Esophagus muscularis mucosa (tissue), 3 donors: ENCODE results near the gene GTPBP6.

ENCODE experiments used
- POLR2A ChIP-seq: fragments of 450-650 bp; IDR thresholded peaks from one replicate; pipeline ENCODE4 v1.6.1; 2017; ENCODE audit warnings: antibody characterized with exemption, moderate library complexity, mild to moderate bottlenecking, low read depth
- POLR2AphosphoS5 ChIP-seq, 2 donors: sonication (generic); formaldehyde crosslinking; IDR thresholded peaks; one replicate each; pipeline ENCODE4 v1.6.1; 2017; ENCODE audit warnings: antibody characterized with exemption in 2 of 2
- TF ChIP-seq, protein P1 (sequence below), 3 experiments: fragments of 200-600 bp in 2 of 3; fragments of 450-650 bp in 1 of 3; sonication (generic) in 2 of 3; IDR thresholded peaks; one replicate each; pipeline ENCODE4 v1.5.1; 2017 to 2019; ENCODE audit warnings: antibody characterized with exemption in 3 of 3, mild to moderate bottlenecking in 2 of 3, moderate library complexity in 1 of 3

DNA sequence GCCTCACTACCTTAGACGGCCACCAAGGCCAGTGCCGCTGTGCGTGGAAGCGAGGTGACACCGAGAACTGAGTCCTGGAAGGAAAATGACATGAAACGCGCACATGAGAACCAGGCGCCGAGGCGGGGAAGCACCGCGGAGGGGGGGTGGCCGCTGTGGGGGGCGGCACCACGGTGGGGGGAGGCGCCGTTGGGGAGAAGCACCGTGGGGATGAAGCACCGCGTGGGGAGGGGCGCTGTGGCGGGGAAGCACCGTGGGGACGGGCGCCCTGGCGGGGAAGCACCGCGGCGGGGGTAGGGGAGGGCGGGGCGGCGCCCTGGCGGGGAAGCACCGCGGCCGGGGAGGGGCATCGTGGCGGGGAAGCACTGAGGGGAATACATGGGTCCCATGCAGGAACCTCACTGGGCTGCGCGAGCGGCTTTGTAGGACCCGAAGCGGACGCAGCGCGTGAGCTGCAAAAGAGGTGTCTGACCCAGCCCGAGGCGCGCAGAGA is 40.1 kb upstream of the GTPBP6 start:
- TF ChIP-seq, protein P1, sequence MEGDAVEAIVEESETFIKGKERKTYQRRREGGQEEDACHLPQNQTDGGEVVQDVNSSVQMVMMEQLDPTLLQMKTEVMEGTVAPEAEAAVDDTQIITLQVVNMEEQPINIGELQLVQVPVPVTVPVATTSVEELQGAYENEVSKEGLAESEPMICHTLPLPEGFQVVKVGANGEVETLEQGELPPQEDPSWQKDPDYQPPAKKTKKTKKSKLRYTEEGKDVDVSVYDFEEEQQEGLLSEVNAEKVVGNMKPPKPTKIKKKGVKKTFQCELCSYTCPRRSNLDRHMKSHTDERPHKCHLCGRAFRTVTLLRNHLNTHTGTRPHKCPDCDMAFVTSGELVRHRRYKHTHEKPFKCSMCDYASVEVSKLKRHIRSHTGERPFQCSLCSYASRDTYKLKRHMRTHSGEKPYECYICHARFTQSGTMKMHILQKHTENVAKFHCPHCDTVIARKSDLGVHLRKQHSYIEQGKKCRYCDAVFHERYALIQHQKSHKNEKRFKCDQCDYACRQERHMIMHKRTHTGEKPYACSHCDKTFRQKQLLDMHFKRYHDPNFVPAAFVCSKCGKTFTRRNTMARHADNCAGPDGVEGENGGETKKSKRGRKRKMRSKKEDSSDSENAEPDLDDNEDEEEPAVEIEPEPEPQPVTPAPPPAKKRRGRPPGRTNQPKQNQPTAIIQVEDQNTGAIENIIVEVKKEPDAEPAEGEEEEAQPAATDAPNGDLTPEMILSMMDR (IDR thresholded peaks at IDR 0.05) = no peak
- TF ChIP-seq POLR2A (no peak), POLR2AphosphoS5 (IDR thresholded peaks at IDR 0.05) (no peak)
